ENCODE data around the gene CD3E. TPM values are rescaled to one million over a fixed set of nuclear protein-coding genes. Genes with fewer than 3 reads are reported as not detected.

Gene CD3E
- total RNA-seq, 4 donors from 2014 or later: 0.38 to 3.4 (median 1.8) TPM

GRCh38 chr11:118289401-118289800 lies 15.1 kb upstream of the CD3E start:
- TF ChIP-seq CTCF (IDR thresholded peaks at IDR 0.05; ENCODE audit: low read depth): no peak

GRCh38 chr11:118290923-118291322 lies 13.6 kb upstream of the CD3E start:
- no peak for TF ChIP-seq CTCF (IDR thresholded peaks at IDR 0.05; ENCODE audit: low read depth)

- TF ChIP-seq CTCF (IDR thresholded peaks at IDR 0.05; ENCODE audit: low read depth): no peak
Measured at GRCh38 chr11:118291477-118292135, 12.9 kb upstream of the CD3E start.

- TF ChIP-seq CTCF (IDR thresholded peaks at IDR 0.05; ENCODE audit: low read depth): no peak
Measured at GRCh38 chr11:118294053-118294452, 10.5 kb upstream of the CD3E start.

GRCh38 chr11:118295199-118295598 lies 9.3 kb upstream of the CD3E start:
- TF ChIP-seq CTCF (IDR thresholded peaks at IDR 0.05; ENCODE audit: low read depth): no peak

GRCh38 chr11:118295815-118296454 lies 8.6 kb upstream of the CD3E start:
- TF ChIP-seq CTCF (IDR thresholded peaks at IDR 0.05; ENCODE audit: low read depth): no peak

GRCh38 chr11:118301600-118302195 lies 2.8 kb upstream of the CD3E start:
- TF ChIP-seq CTCF (IDR thresholded peaks at IDR 0.05; ENCODE audit: low read depth): no peak
